Activated T-helper 9 cell treated with anti-CD3 and anti-CD28 coated beads, Interleukin-2, amount 50 U/mL, for 16 hours (primary cell): ENCODE measurements around the gene SAMM50.

Source experiments
- DNase-seq: peaks from one replicate; pipeline ENCODE4 v3.0.0-alpha.2; 2020; ENCODE audit warnings: low read depth

Gene SAMM50

GRCh38 chr22:43945632-43946383 is 9.4 kb upstream of the SAMM50 start:
- DNase-seq = peak; percentile 41

DNA sequence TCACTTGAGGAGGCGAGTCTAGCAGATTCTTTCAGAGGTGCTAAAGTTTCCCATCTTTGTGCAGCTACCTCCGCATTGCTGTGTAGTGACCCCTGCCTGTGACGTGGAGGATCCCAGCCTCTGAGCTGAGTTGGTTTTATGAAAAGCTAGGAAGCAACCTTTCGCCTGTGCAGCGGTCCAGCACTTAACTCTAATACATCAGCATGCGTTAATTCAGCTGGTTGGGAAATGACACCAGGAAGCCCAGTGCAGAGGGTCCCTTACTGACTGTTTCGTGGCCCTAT is 8.9 kb upstream of the SAMM50 start:
- no peak for DNase-seq

DNA sequence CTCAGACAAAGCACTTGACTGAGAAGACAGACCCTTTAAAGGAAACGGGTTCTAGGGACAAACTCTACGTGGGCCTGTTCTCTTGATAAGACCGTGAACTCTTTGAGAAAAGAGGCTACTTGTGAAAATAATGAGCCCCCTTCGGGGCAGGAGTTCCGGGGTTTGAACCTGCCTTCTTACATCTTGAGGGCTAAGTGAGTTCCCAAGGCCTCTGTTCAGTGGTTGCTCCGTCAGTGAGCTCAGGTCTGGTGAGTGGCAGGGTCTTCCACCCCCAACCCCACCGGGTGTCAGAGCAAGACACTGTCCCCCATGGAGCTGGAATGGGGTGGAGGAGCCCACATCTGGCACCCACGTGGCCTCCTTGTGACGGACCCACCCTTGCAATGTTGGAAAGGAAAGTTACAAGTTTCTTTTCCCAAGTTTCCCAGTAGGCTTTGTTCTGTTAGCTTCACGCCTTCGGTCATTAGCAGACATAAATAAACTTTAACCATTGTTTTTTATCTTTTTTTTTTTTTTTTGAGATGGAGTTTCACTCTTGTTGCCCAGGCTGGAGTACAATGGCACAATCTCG is 6.3 kb upstream of the SAMM50 start:
- DNase-seq = no peak

- no peak for DNase-seq
Observed at GRCh38 chr22:43951391-43951790, 3.9 kb upstream of the SAMM50 start.

DNA sequence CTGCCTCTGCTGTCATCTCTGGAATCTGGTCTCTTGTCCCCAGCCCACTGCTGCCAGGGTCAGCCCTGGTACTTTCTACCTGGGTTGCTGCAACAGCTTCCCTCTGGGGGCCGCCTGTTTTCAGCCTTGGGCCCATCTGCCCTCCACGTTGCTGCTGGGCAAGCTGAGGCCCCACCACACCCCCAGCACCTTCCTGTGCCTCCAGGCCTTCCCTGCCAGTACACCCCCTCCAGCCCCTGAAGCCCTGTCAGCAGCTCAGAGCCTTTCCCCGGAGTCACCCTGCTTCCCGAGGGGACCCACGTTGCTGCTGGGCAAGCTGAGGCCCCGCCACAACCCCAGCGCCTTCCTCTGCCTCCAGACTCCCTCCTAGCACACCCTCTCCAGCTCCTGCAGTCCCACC is 3.3 kb upstream of the SAMM50 start:
- no peak for DNase-seq

DNA sequence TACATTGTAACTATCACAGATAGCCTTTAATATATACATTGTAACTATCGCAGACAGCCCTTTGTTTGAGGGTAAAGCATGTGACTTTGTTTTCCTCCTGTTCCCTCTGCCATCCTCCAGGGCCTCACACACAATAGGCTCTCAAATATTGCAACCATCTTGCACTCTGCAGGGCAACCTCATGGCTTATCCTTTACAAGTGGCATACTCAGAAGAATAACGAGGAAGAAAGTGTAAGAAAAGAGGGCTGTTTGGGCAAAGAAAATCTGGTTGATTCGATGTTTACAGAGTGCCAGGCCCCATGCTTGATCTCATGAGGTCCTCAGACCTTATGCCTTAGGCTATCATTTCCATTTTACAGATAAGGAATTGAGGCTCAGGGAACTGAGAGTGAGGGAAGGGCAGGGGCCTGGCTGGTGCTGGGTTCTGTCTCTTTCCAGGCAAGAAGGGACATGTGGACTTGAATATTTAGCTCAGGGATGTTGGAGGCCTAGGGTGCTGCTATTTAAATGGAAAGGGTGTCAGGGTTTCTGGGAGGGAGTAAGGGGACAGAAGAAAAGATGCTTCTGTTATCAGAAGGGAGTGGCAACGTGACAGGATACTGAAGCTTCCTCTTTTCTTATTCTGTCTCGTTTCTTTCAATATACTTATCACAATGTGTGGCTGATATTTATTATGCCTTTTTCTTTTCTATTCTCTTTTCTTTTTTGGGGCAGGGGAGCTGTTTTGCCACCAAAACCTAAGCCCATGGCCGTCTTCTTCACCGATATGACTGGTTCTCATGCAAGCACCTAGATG is 1.1 kb upstream of the SAMM50 start:
- no peak for DNase-seq

- DNase-seq = no peak
Observed at GRCh38 chr22:43955883-43956782, 891 bp downstream of the SAMM50 start.

DNA sequence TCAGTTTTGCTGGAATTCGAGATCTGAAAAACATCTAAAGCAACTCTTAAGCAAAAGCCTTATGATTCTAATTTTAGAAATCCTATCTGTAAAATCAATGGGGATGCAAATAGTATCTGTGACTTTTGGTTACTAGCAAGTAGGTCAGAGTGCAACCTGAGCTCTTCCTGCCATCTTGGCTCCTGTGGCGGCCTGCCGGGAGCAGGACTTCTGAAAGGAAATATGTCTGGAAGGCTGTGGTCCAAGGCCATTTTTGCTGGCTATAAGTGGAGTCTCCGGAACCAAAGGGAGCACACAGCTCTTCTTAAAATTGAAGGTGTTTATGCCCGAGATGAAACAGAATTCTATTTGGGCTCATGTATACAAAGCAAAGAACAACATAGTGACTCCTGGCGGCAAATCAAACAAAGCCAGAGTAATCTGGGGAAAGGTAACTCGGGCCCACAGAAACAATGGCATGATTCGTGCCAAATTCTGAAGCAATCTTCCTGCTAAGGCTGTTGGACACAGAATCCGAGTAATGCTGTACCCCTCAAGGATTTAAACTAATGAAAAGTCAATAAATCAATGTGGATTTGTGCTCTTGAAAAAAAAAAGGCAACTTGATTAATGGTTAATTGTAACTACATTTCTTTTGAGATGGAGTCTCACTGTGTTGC is 1.7 kb downstream of the SAMM50 start:
- no peak for DNase-seq

GRCh38 chr22:43957871-43958270 is 2.6 kb downstream of the SAMM50 start:
- DNase-seq = no peak

DNA sequence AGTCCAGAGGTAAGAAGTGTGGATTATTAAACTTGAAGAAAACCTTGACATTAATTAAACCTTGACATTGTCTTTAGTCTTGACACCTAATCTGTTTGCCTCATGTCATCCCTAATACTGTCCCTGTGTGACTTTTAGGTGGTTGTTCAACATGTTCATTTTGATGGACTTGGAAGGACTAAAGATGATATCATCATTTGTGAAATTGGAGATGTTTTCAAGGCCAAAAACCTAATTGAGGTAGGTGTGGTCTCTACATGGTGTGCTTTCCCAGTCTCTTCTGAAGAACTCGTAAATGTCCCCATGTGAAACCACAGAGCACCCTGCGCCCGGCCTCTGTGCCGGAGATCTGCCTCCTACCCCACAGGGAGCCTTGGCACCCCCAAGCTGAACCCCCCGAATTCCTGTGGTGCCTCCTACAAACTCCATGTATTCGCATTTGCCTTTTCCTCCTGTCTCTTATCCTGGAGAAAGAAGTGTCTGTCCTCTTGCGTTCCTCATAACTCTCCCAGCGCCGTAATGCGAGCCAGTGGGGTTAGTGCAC is 9.1 kb downstream of the SAMM50 start:
- no peak for DNase-seq

- no peak for DNase-seq
Observed at GRCh38 chr22:43967069-43967468, 11.8 kb downstream of the SAMM50 start.

- DNase-seq = no peak
Observed at GRCh38 chr22:43968614-43969013, 13.4 kb downstream of the SAMM50 start.

DNA sequence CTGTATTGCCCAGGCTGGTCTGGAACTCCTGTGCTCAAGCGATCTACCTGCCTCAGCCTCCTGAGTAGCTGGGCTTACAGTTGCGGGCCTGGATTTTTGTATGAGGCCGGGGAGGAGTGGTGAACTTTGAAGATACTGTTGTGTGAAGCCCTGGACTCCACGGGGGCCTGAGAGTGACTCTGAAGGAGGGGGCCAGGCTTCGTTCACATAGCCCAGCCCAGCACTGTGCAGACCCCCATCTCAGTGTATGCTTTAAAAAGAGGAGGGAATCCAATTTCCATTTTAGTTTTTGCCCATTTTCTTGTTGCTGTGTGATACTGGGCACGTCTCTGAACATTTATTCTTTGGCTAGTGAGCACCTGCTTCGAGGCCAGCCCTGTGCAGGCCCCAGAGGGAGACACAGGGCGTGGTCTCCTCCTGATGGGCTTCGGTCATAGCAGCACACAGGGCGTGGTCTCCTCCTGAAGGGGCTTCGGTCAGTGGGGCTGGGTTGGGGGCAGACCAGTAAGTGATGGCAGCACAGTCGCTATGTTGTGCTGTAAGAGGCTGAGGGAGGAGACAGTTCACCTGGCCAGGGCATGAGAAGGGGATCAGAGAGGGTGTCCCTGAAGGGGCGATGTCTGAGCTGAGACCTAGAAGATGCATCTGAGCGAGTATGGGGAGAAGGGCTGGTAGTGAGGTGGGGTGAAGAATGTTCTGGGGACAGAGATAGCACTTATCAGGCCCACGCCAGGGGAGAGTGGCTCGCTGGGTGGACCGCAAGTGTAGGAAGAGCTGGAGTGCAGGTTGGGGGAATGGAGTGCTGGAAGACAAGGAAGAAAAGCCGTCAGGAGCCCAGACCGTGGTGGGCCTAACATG is 14.0 kb downstream of the SAMM50 start:
- no peak for DNase-seq

GRCh38 chr22:43969989-43970755 is 14.9 kb downstream of the SAMM50 start:
- DNase-seq = no peak

- no peak for DNase-seq
Observed at GRCh38 chr22:43971112-43971511, 15.9 kb downstream of the SAMM50 start.

DNA sequence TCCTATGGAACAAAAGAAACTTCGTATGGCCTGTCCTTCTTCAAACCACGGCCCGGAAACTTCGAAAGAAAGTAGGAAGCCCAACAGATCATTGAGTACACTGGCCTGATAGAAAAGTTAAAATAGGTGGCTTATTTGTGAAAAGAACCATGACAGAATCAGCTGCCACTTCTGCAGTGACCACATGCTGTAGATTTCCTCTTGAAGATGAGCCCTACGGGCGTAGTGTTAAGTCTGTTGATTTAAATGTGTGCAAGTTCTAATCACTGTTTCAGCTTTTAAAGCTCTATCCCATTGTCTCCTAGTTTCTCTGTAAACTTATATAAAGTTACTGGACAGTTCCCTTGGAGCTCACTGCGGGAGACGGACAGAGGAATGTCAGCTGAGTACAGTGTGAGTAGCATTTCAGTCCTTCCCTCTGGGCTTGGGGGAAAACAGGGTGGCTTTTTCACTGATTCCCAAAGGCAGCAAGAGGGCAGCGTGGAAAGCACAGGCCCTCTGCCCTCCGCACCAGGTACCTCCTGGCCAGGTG is 17.8 kb downstream of the SAMM50 start:
- no peak for DNase-seq

DNA sequence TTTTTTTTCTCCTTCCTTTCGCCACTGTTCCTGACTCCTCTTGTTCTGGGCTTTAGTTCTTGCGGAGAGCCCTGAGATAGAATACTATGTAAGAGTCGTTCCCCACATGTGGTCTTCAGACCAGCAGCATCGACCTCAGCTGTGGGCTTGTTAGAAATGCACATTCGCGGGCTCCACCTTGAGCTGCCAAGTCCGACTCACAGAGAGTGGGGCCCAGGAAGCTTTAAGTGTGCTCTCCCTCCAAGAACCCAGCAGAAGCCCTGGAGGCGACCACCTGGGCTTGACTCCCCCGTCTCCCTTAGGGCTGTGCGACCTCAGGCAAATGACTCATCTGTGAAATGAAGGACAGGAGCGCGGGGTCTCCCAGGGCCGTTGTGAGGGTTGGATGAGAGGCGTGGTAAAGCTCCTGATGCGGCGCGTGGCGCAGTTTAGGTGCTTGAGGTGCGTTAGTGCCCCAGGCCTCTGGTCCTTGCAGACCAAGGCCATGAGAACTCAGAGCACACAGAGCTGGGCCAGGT is 18.8 kb downstream of the SAMM50 start:
- no peak for DNase-seq

GRCh38 chr22:43975041-43975440 is 19.8 kb downstream of the SAMM50 start:
- no peak for DNase-seq
